Endodermal cell (in vitro differentiated cells): ENCODE measurements around the gene DOCK10. TPM values are rescaled to one million over a fixed set of nuclear protein-coding genes. Genes with fewer than 3 reads are reported as not detected.

Source experiments
- DNase-seq: peaks from one replicate; pipeline ENCODE4 v3.0.0-alpha.2; 2017
- H3K27ac ChIP-seq: 2 replicates; pipeline ENCODE4 v1.5.1; 2013; ENCODE audit warnings: mild to moderate bottlenecking, low read depth, low read length, moderate library complexity
- H3K27me3 ChIP-seq: 2 replicates; pipeline ENCODE4 v1.6.1; 2013; ENCODE audit warnings: mild to moderate bottlenecking, low read length, moderate library complexity; ENCODE audit not compliant: insufficient read depth, control insufficient read depth, poor library complexity, severe bottlenecking
- H3K36me3 ChIP-seq: 2 replicates; pipeline ENCODE4 v1.7.0; 2013; ENCODE audit warnings: mild to moderate bottlenecking, low read length, moderate library complexity; ENCODE audit not compliant: control insufficient read depth, insufficient read depth
- H3K4me1 ChIP-seq: one replicate; pipeline ENCODE4 v1.7.0; 2013; ENCODE audit warnings: low read length; ENCODE audit not compliant: control insufficient read depth, insufficient read depth
- H3K4me3 ChIP-seq: 2 replicates; pipeline ENCODE4 v1.5.1; 2013; ENCODE audit warnings: mild to moderate bottlenecking, low read length, moderate library complexity
- H3K9ac ChIP-seq: 2 replicates; pipeline ENCODE4 v1.6.1; 2013; ENCODE audit warnings: mild to moderate bottlenecking, low read length, moderate library complexity; ENCODE audit not compliant: poor library complexity, severe bottlenecking; ENCODE audit errors: extremely low read depth
- H3K9me3 ChIP-seq: 2 replicates; pipeline ENCODE4 v1.6.1; 2013; ENCODE audit warnings: mild to moderate bottlenecking, low read length, moderate library complexity; ENCODE audit not compliant: control insufficient read depth
- H3K27ac Mint-ChIP-seq: 2 replicates; pipeline ENCODE4 v1.8.0; 2020; ENCODE audit warnings: mixed read lengths
- H3K27me3 Mint-ChIP-seq: 2 replicates; pipeline ENCODE4 v1.8.0; 2021; ENCODE audit warnings: mild to moderate bottlenecking, mixed read lengths; ENCODE audit not compliant: insufficient read depth
- H3K36me3 Mint-ChIP-seq: 2 replicates; pipeline ENCODE4 v1.8.0; 2020; ENCODE audit warnings: low read depth, mixed read lengths
- H3K4me1 Mint-ChIP-seq: 2 replicates; pipeline ENCODE4 v1.8.0; 2020; ENCODE audit warnings: mixed read lengths
- H3K4me3 Mint-ChIP-seq: 2 replicates; pipeline ENCODE4 v1.8.0; 2020; ENCODE audit warnings: mild to moderate bottlenecking, moderate library complexity, mixed read lengths
- H3K9me3 Mint-ChIP-seq: 2 replicates; pipeline ENCODE4 v1.8.0; 2020; ENCODE audit warnings: mild to moderate bottlenecking, mixed read lengths
- WGBS, 2 experiments: methylation state at CpG; one replicate each; pipeline versions ENCODE4 v1.1.5 to v1.1.7; 2013; ENCODE audit warnings: missing lambda C conversion rate in 2 of 2, mixed read lengths in 1 of 2; ENCODE audit not compliant: insufficient coverage in 1 of 2, insufficient read length in 1 of 2; 5-methylcytosine and 5-hydroxymethylcytosine counted together
- total RNA-seq, 2 donors: library from RNA; stranded (reverse); fragmentation: NEBNext Ultra II Directional in 1 of 2; extraction: Animal tissue kit (Norgen Biotek cat#: 25700) in 1 of 2; gene quantifications; 2 replicates in 1 of 2; 3 replicates in 1 of 2; pipeline ENCODE4 v1.2.1, GENCODE V29; 2021
- TF ChIP-seq, protein P1 (sequence below): fragments of 200-600 bp; sonication (generic); conservative IDR thresholded peaks from 2 replicates; pipeline ENCODE4 v1.5.0; 2021; ENCODE audit warnings: antibody characterized with exemption, mild to moderate bottlenecking

DOCK10 gene
- total RNA-seq, 2 donors from 2014 or later: 0.44 to 1.4 TPM

DNA sequence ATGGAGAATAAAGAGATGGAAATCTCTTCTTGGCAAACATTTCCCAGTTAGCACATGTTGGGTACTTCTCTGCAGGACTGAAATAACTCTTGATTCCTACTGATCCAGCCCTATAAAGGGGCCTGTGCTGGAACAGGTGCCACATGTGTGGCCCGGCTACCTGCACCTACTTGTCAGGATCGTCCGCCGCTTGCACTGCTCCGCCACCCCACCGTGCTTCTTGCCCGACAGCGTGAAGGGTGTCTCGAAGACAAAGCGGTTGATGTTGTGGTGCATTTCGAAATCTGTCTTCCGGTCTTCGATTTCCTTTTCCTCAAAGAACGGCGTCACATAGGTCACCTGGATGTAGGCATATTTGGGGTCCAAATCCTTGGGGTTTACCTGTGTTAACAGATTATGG lies 267.5 kb downstream of the DOCK10 start:
- Histone ChIP-seq H3K9me3 (no peaks in the 10 kb centered on the region), H3K4me1 (no peaks in the 10 kb centered on the region), H3K36me3 (no peaks in the 10 kb centered on the region), H3K27ac (no peak overlapping the region), H3K4me3 (no peak overlapping the region), H3K27me3 (no peaks in the 10 kb centered on the region), H3K9ac (no peak overlapping the region)
- no peaks in the 10 kb centered on the region for H3K36me3 Mint-ChIP-seq
- no peaks in the 10 kb centered on the region for H3K4me1 Mint-ChIP-seq
- no peak for DNase-seq
- WGBS, 2 experiments: 93 to 95% methylated on average over 13 to 15 of the region's 15 CpGs
- no peaks in the 10 kb centered on the region for H3K9me3 Mint-ChIP-seq
- no peaks in the 10 kb centered on the region for H3K27me3 Mint-ChIP-seq
- H3K4me3 Mint-ChIP-seq: no peak overlapping the region
- no peak overlapping the region for H3K27ac Mint-ChIP-seq
- TF ChIP-seq, protein P1, sequence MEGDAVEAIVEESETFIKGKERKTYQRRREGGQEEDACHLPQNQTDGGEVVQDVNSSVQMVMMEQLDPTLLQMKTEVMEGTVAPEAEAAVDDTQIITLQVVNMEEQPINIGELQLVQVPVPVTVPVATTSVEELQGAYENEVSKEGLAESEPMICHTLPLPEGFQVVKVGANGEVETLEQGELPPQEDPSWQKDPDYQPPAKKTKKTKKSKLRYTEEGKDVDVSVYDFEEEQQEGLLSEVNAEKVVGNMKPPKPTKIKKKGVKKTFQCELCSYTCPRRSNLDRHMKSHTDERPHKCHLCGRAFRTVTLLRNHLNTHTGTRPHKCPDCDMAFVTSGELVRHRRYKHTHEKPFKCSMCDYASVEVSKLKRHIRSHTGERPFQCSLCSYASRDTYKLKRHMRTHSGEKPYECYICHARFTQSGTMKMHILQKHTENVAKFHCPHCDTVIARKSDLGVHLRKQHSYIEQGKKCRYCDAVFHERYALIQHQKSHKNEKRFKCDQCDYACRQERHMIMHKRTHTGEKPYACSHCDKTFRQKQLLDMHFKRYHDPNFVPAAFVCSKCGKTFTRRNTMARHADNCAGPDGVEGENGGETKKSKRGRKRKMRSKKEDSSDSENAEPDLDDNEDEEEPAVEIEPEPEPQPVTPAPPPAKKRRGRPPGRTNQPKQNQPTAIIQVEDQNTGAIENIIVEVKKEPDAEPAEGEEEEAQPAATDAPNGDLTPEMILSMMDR: no peak

DNA sequence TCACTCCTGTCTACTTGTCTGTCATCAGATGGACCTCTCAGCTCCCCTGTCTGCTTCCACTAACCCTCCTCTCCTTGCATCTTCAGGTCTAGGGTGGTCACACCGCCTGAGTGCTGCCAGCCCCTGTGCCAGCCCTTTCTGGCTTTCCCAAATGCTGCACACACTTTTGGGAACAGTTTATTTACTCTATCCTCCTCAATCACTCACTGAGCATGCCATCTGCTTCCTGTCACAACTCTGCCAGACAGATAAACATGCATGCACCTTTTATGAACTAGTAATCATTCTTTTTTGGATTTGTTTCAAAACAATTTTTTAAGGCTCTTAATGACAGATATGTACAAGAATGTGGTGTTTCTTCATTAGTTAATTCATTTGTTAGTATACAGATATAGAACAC lies 269.8 kb downstream of the DOCK10 start:
- no peak overlapping the region for H3K9ac ChIP-seq
- no peak overlapping the region for H3K4me3 ChIP-seq
- no peaks in the 10 kb centered on the region for H3K4me1 ChIP-seq
- no peaks in the 10 kb centered on the region for H3K36me3 ChIP-seq
- H3K27me3 ChIP-seq: no peaks in the 10 kb centered on the region
- Mint-ChIP-seq H3K36me3 (no peaks in the 10 kb centered on the region), H3K4me1 (no peaks in the 10 kb centered on the region), H3K4me3 (no peak overlapping the region), H3K9me3 (no peaks in the 10 kb centered on the region), H3K27me3 (no peaks in the 10 kb centered on the region), H3K27ac (no peak overlapping the region)
- no peak for DNase-seq
- TF ChIP-seq, protein P1: no peak
- H3K27ac ChIP-seq: no peak overlapping the region
- 92 to 100% methylated on average over 1 of the region's 1 CpG for WGBS, 2 experiments
- no peaks in the 10 kb centered on the region for H3K9me3 ChIP-seq

DNA sequence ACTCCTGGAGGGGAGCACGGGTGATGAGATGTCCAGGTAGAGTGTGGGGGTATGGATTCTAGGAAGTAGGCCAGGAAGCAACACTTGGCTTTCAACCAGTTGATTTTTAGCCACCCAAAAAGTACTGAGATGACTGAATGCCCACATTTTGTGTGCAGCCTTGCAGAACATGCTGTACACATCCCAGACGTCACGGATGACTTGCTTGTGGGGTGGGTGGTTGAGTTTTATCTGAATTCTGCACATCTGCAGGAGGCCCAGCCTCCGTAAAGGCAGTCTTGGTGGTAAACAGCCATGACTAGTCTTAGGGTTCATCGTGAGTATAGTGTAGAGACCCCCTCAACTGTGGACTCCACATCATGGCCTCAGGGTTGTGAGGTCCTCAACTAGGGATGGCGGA lies 272.8 kb downstream of the DOCK10 start:
- no peaks in the 10 kb centered on the region for H3K4me1 Mint-ChIP-seq

More for the DNA sequence above, 272.8 kb downstream of the DOCK10 start:
- 83 to 100% methylated on average over 2 to 6 of the region's 6 CpGs for WGBS, 2 experiments
- H3K36me3 ChIP-seq: no peaks in the 10 kb centered on the region
- H3K9me3 Mint-ChIP-seq: peaks cover 9% of the 10 kb centered on the region
- no peaks in the 10 kb centered on the region for H3K36me3 Mint-ChIP-seq
- H3K9ac ChIP-seq: no peak overlapping the region
- H3K27me3 Mint-ChIP-seq: no peaks in the 10 kb centered on the region
- no peaks in the 10 kb centered on the region for H3K27me3 ChIP-seq
- DNase-seq: no peak
- TF ChIP-seq, protein P1: no peak
- H3K27ac ChIP-seq: no peak overlapping the region
- no peak overlapping the region for H3K4me3 ChIP-seq
- H3K9me3 ChIP-seq: no peaks in the 10 kb centered on the region
- H3K4me1 ChIP-seq: no peaks in the 10 kb centered on the region
- no peak overlapping the region for H3K27ac Mint-ChIP-seq
- H3K4me3 Mint-ChIP-seq: no peak overlapping the region
